Aorta (tissue), 5 donors: Measurements from ENCODE around the gene PPM1L. TPM values are rescaled to one million over a fixed set of nuclear protein-coding genes. Genes with fewer than 3 reads are reported as not detected.

Experiments used
- ATAC-seq: fragments of 200-7000 bp; cut with Tn5 transposase; one replicate; pipeline ENCODE4 v1.9.1; 2022; ENCODE audit warnings: moderate library complexity; ENCODE audit not compliant: low FRiP score
- DNase-seq, 2 donors: peaks; one replicate each; pipeline ENCODE4 v3.0.0-alpha.2; 2020
- H3K27ac ChIP-seq, 2 donors: one replicate each; pipeline ENCODE4 v1.5.1; 2013; ENCODE audit warnings: low read length in 2 of 2, mild to moderate bottlenecking in 2 of 2, moderate library complexity in 2 of 2, control low read depth in 1 of 2, inconsistent platforms in 1 of 2, low read depth in 1 of 2
- H3K27me3 ChIP-seq, 2 donors: one replicate each; pipeline ENCODE4 v1.6.1; 2013; ENCODE audit warnings: control low read depth in 1 of 2, low read length in 1 of 2, mild to moderate bottlenecking in 1 of 2, moderate library complexity in 1 of 2; ENCODE audit not compliant: insufficient read depth in 2 of 2, control insufficient read depth in 1 of 2
- H3K36me3 ChIP-seq, 2 donors: one replicate each; pipeline ENCODE4 v1.6.1; 2013; ENCODE audit warnings: control low read depth in 1 of 2, low read length in 1 of 2, mild to moderate bottlenecking in 1 of 2; ENCODE audit not compliant: insufficient read depth in 2 of 2, control insufficient read depth in 1 of 2
- H3K4me1 ChIP-seq, 2 donors: one replicate each; pipeline ENCODE4 v1.6.1; 2013; ENCODE audit warnings: low read length in 2 of 2, control low read depth in 1 of 2, mild to moderate bottlenecking in 1 of 2, moderate library complexity in 1 of 2; ENCODE audit not compliant: insufficient read depth in 2 of 2, control insufficient read depth in 1 of 2
- H3K4me3 ChIP-seq, 2 donors: one replicate each; pipeline ENCODE4 v1.5.1; 2013; ENCODE audit warnings: low read length in 2 of 2, control low read depth in 1 of 2, mild to moderate bottlenecking in 1 of 2
- H3K9me3 ChIP-seq: one replicate; pipeline ENCODE4 v1.6.1; 2013; ENCODE audit warnings: mild to moderate bottlenecking, low read length; ENCODE audit not compliant: control insufficient read depth
- WGBS, 2 donors: extraction: QIAGEN DNeasy Blood & Tissue Kit; methylation state at CpG; one replicate each; pipeline ENCODE4 v1.1.7; 2013; 5-methylcytosine and 5-hydroxymethylcytosine counted together
- intact Hi-C, 2 donors: fragments of 100-400 bp; cut with DNase I; formaldehyde crosslinking; loops; one replicate each; pipeline versions ENCODE4 v1.14.2 to v1.15.0; 2022
- polyA plus RNA-seq, 2 donors: library from polyadenylated mRNA; stranded (reverse); fragments of 200-250 nt; gene quantifications; one replicate each; pipeline ENCODE4 v1.2.3, GENCODE V29; 2013
- total RNA-seq, 2 donors: library from RNA; stranded (reverse); fragmentation: NEBNext Ultra II Directional; extraction: Animal tissue kit (Norgen Biotek cat#: 25700); gene quantifications; one replicate each; pipeline ENCODE4 v1.2.1, GENCODE V29; 2021
- donor health status: healthy with polysubstance abuse.
- donor health status: Bipolar disorder and iron deficiency.
- donor health status: DM: no; HTN: no; CAD: no.
- donor health status: DM: no; HTN: no; CAD: no.
- donor health status: DM: yes; HTN: yes; CAD: no.

Gene PPM1L
- total and polyA plus RNA-seq, 4 donors: 1.5 to 17.0 (median 11.1) TPM

DNA sequence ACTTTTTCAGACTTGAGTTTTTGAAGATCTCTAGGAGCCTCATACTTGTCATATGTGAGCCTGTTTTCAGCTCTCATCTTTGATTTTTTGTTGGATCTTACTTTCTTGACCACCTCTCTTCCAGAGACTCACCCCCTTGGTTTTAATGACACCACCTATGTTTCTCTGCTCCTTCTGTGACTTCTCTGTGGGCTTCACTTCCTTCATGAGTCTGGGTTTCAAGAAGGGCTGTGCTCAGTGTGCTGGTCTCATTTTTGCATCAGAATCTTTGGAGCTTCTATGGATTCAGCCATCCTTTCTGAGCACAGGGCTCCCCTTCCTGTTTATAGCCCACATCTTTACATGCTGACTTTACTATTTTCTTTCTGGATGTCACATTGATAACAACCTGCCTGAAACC is 17.7 kb downstream of the PPM1L start:
- H3K27me3 ChIP-seq: no peaks in the 10 kb centered on the region
- no peak overlapping the region for H3K27ac ChIP-seq
- no peaks in the 10 kb centered on the region for H3K4me1 ChIP-seq
- ATAC-seq: no peak
- intact Hi-C loops: no loop called here
- no peaks in the 10 kb centered on the region for H3K36me3 ChIP-seq
- no peak overlapping the region for H3K4me3 ChIP-seq
- no peak for DNase-seq
- H3K9me3 ChIP-seq: no peaks in the 10 kb centered on the region

DNA sequence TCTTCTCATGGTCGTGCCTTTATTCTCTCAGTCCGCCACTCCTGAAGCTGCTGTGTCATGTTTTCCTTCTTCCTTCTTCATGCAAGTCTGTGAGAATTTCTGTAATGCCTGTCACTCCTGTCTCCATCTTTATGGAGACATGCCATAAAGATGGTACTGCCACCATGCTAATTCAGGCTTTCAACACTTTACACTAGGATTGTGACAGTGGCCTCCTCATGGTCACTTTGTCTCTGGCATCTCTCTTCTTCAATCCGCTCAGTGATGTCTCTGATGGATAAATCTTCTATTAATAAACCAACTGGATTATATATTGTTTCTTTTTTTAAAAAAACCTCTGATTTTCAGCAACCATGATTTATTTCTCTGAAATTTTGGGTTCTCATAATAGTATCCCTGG is 18.1 kb downstream of the PPM1L start:
- H3K4me1 ChIP-seq: no peaks in the 10 kb centered on the region
- no peak overlapping the region for H3K27ac ChIP-seq
- H3K36me3 ChIP-seq: no peaks in the 10 kb centered on the region
- no peaks in the 10 kb centered on the region for H3K9me3 ChIP-seq
- no peaks in the 10 kb centered on the region for H3K27me3 ChIP-seq
- DNase-seq (no peak), ATAC-seq (no peak)
- 89 to 94% methylated on average over 3 of the region's 3 CpGs for WGBS, 2 donors
- H3K4me3 ChIP-seq: no peak overlapping the region
- intact Hi-C loops: no loop called here

DNA sequence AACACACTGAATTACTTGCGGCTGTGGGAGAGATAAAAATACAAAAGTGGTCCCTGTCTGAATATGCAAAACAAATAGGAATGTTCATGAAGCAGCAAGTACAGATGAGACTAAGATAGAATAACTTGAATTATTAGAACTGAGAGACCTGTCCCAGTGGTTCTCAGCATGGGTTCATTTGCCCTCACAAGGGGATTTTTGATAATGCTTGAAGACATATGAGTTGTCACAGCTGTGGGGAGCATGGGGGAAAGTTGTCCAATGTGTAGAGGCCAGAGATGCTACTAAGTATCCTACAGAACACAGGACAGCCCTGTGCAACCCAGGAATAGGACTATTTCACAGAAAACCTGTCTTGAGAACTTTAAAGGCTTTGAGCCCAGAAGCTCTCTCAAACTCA is 22.4 kb downstream of the PPM1L start:
- DNase-seq (no peak), ATAC-seq (no peak)
- Histone ChIP-seq H3K27me3 (no peaks in the 10 kb centered on the region), H3K4me1 (no peaks in the 10 kb centered on the region), H3K4me3 (no peak overlapping the region), H3K9me3 (no peaks in the 10 kb centered on the region), H3K36me3 (no peaks in the 10 kb centered on the region), H3K27ac (no peak overlapping the region)
- 39 to 56% methylated on average over 1 of the region's 1 CpG for WGBS, 2 donors
- intact Hi-C loops: no loop called here

DNA sequence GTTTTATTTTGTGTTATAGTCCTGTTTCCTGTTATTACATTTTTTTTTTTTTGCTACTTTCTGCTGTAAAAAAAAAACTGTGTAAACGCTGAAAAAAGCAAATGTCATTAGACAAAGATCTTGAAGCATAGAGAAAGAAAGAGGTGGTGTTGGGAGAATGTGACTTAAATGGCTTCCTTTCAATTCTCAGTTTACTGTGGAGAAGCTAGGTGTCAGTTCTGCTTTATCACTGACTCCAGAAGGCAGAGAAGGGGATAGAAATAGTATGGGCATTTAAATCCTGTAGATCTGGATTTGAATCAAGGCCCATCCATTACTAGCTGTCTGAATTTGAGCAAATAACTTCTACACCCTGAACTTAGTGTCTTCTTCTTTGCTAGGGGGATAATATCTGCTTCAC is 23.0 kb downstream of the PPM1L start:
- Histone ChIP-seq H3K4me3 (no peak overlapping the region), H3K4me1 (no peaks in the 10 kb centered on the region), H3K27me3 (no peaks in the 10 kb centered on the region), H3K9me3 (no peaks in the 10 kb centered on the region), H3K27ac (no peak overlapping the region), H3K36me3 (no peaks in the 10 kb centered on the region)
- 81 to 82% methylated on average over 1 of the region's 1 CpG for WGBS, 2 donors
- ATAC-seq: no peak
- no peak for DNase-seq
- intact Hi-C loops: no loop called here

DNA sequence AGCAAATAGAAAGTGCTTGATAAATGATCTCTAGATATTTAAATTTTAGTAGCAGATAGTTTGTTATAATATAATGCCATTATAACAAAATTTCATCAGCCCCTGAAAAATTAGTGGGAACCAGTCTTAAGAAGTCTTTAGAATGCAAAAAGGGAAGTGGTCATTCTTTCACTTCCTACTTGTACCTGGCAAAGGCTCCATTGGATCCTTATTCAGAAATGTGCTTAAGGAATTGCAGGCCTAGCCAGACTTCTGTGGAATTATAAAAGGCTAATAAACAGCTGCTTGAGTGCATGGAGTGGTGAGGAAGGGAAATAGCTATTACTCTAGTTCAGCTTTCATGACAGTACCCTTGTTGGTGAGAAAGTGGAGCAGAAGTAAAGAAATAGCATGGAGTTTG is 24.2 kb downstream of the PPM1L start:
- H3K4me3 ChIP-seq: no peak overlapping the region
- H3K9me3 ChIP-seq: no peaks in the 10 kb centered on the region
- no peak overlapping the region for H3K27ac ChIP-seq
- H3K4me1 ChIP-seq: no peaks in the 10 kb centered on the region
- ATAC-seq (no peak), DNase-seq (no peak)
- intact Hi-C loops: no loop called here
- no peaks in the 10 kb centered on the region for H3K27me3 ChIP-seq
- H3K36me3 ChIP-seq: no peaks in the 10 kb centered on the region

DNA sequence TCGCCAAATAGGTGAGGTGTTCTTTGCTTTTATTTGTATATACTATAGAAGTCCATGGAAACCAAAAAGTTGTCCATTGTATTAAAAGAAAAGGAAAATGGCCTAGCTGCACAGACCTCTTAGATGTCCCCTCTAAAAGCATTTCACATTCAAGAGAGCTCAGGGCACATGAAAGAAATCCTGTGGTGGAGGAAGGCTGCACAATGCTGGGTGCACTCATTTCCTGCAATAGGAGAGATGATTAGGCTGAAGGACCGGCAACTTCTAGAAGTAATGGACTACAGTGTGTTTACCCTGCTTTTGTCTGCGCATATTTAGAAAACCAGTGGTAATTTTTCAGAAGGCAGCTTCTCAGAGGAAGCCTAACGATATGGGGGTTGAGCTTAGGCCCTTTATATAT is 25.4 kb downstream of the PPM1L start:
- Histone ChIP-seq H3K4me3 (no peak overlapping the region), H3K36me3 (no peaks in the 10 kb centered on the region), H3K27me3 (no peaks in the 10 kb centered on the region), H3K27ac (no peak overlapping the region), H3K9me3 (no peaks in the 10 kb centered on the region), H3K4me1 (no peaks in the 10 kb centered on the region)
- WGBS, 2 donors: 82 to 94% methylated on average over 4 of the region's 4 CpGs
- intact Hi-C loops: no loop called here
- DNase-seq: no peak
- ATAC-seq: no peak

DNA sequence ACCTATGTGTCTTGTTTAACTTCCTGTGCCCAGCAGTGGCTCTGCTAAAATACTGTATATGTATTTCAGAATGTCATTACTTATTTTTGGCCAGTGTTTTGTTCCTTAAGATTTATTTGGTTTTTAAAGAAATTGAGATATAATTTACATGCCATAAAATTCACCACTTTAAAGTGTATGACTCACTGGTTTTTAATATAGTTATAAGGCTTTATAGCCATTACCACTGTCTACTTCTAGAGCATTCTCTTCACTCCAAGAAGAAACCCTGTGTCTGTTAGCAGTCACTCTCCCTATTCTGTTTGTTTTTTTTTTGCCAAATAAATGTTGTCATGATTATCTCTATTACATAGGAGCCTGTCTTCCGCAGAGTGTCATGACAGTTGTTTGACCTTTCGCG is 25.8 kb downstream of the PPM1L start:
- H3K27ac ChIP-seq: no peak overlapping the region
- DNase-seq (no peak), ATAC-seq (no peak)
- intact Hi-C loops: no loop called here
- no peaks in the 10 kb centered on the region for H3K9me3 ChIP-seq
- 97 to 98% methylated on average over 3 of the region's 3 CpGs for WGBS, 2 donors
- H3K27me3 ChIP-seq: no peaks in the 10 kb centered on the region
- H3K4me3 ChIP-seq: no peak overlapping the region
- no peaks in the 10 kb centered on the region for H3K4me1 ChIP-seq
- no peaks in the 10 kb centered on the region for H3K36me3 ChIP-seq

DNA sequence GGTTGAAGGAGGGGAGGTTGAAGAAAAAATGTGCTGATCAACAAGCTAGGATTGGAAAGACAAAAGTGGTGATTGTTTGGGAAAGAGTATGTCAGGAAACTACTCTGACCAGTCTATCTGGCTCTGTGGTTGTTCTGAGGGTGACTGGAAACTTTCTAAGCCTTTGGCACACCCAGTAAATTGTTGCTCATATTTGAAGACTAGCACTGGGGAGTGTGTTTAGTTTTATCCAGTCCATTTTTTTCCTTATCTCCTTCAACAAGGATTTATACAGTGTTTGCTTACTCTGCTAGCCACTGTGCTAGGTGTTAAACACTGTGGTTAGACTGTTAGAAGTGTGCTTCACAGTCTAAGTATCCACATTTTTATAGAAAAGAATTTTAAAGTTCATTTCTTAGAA is 28.8 kb downstream of the PPM1L start:
- no peaks in the 10 kb centered on the region for H3K9me3 ChIP-seq
- H3K27me3 ChIP-seq: no peaks in the 10 kb centered on the region
- intact Hi-C loops: no loop called here
- no peaks in the 10 kb centered on the region for H3K4me1 ChIP-seq
- DNase-seq: no peak
- no peaks in the 10 kb centered on the region for H3K36me3 ChIP-seq
- ATAC-seq: no peak
- H3K4me3 ChIP-seq: no peak overlapping the region
- H3K27ac ChIP-seq: no peak overlapping the region

DNA sequence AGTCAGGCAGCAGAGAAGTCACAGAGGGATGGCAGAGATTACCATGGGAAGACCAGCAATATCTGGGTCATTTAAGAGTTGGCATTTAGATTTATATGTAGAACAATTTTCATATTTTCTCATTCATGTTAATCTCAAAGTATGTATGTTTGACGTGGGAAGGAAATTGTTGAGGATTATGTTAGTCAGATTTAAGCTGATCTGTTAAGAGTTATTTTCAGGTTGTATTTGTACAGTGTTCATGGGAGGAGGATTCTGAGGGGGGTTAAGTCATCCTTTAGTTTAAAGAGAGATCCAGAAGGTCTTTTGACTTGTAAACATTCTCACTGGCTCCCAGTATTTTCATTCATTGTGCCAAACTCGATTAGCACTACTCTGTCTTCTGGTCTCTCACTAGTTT is 34.7 kb downstream of the PPM1L start:
- 33 to 47% methylated on average over 2 of the region's 2 CpGs for WGBS, 2 donors
- Histone ChIP-seq H3K27me3 (no peaks in the 10 kb centered on the region), H3K9me3 (no peaks in the 10 kb centered on the region), H3K36me3 (no peaks in the 10 kb centered on the region), H3K4me3 (no peak overlapping the region), H3K27ac (no peak overlapping the region), H3K4me1 (no peaks in the 10 kb centered on the region)
- DNase-seq (no peak), ATAC-seq (no peak)
- intact Hi-C loops: no loop called here

DNA sequence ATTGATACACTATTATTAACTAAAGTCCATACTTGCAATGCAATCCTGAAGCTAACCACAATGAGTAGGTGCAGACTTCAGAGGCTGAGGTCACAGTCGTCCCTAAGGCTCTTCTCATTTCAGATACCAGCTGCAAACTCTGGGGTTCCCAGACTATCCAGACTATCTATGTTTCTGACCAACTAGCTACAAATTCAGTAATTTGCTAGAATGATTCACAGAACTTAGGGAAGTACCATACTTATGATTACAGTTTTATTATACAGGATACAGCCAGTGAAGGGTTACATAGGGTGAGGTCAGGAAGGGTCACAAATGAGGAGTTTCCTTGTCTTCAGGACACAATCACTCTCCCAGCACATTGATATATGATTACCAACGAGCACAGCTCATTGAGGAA is 36.5 kb downstream of the PPM1L start:
- 60 to 70% methylated on average over 2 of the region's 2 CpGs for WGBS, 2 donors
- Histone ChIP-seq H3K9me3 (no peaks in the 10 kb centered on the region), H3K27ac (no peak overlapping the region), H3K27me3 (no peaks in the 10 kb centered on the region), H3K4me1 (no peaks in the 10 kb centered on the region), H3K36me3 (no peaks in the 10 kb centered on the region), H3K4me3 (no peak overlapping the region)
- ATAC-seq (no peak), DNase-seq (no peak)
- intact Hi-C loops: no loop called here
